SU-DHL-6 (cell line): ENCODE measurements around the gene NID1.
"Not testable (repeated sequence)": the region's sequence is repeated elsewhere in the genome, so short reads cannot be mapped to it uniquely, and the experiment has no call there.

ENCODE experiments used
- H2AFZ ChIP-seq: fragments of 200-600 bp; sonication (generic); 2 replicates; pipeline ENCODE4 v1.6.1; 2014; ENCODE audit warnings: low read depth, mild to moderate bottlenecking, moderate library complexity, mixed read lengths, antibody characterized with exemption, low read length; ENCODE audit not compliant: severe bottlenecking
- H3F3A ChIP-seq: fragments of 200-600 bp; shearing (Covaris generic); 2 replicates; pipeline ENCODE4 v1.6.0; 2016; ENCODE audit warnings: antibody characterized with exemption, mild to moderate bottlenecking; ENCODE audit not compliant: insufficient read depth
- H3K27ac ChIP-seq: fragments of 200-600 bp; sonication (generic); 2 replicates; pipeline ENCODE4 v1.5.1; 2016; ENCODE audit warnings: low read depth, mild to moderate bottlenecking, low read length, moderate library complexity, mixed read lengths
- H3K27me3 ChIP-seq: fragments of 200-600 bp; sonication (generic), shearing (Covaris generic); 2 replicates; pipeline ENCODE4 v1.6.0; 2014; ENCODE audit warnings: mild to moderate bottlenecking, low read length
- H3K36me3 ChIP-seq: fragments of 200-600 bp; sonication (generic); 2 replicates; pipeline ENCODE4 v1.6.1; 2014; ENCODE audit warnings: mild to moderate bottlenecking, low read length, mixed read lengths
- H3K4me2 ChIP-seq: fragments of 300-600, 200-600 bp; shearing (Covaris generic), sonication (generic); 2 replicates; pipeline ENCODE4 v1.6.0; 2014; ENCODE audit warnings: low read length, low read depth, mild to moderate bottlenecking; ENCODE audit not compliant: poor library complexity, severe bottlenecking
- H3K4me3 ChIP-seq: fragments of 200-600 bp; sonication (generic); 2 replicates; pipeline ENCODE4 v1.5.1; 2014; ENCODE audit warnings: antibody characterized with exemption, low read length, mild to moderate bottlenecking, mixed read lengths; ENCODE audit not compliant: insufficient read depth, poor library complexity, severe bottlenecking
- H3K79me2 ChIP-seq: fragments of 200-600 bp; sonication (generic); 2 replicates; pipeline ENCODE4 v1.6.1; 2014; ENCODE audit warnings: mild to moderate bottlenecking, low read length, moderate library complexity; ENCODE audit not compliant: insufficient read depth
- H3K9ac ChIP-seq: fragments of 200-600 bp; sonication (generic); 2 replicates; pipeline ENCODE4 v1.7.0; 2014; ENCODE audit warnings: mild to moderate bottlenecking, low read length
- H3K9me2 ChIP-seq: fragments of 200-600 bp; sonication (generic); replicated peaks from 2 replicates; pipeline ENCODE4 v1.6.1; 2014; ENCODE audit warnings: low read length; ENCODE audit not compliant: insufficient read depth
- H3K9me3 ChIP-seq: fragments of 200-600 bp; sonication (generic); 2 replicates; pipeline ENCODE4 v1.6.1; 2014; ENCODE audit warnings: low read length, mixed read lengths; ENCODE audit not compliant: insufficient read depth
- H4K20me1 ChIP-seq: fragments of 200-600 bp; sonication (generic); 2 replicates; pipeline ENCODE4 v1.6.1; 2014; ENCODE audit warnings: low read depth, mild to moderate bottlenecking, antibody characterized with exemption, low read length, moderate library complexity, mixed read lengths
- EZH2phosphoT487 ChIP-seq: fragments of 200-600 bp; sonication (generic), shearing (Covaris generic); conservative IDR thresholded peaks from 2 replicates; pipeline ENCODE4 v1.6.1; 2018; ENCODE audit warnings: mild to moderate bottlenecking, antibody characterized with exemption, low read length, moderate library complexity, mixed read lengths
- TF ChIP-seq, protein P1 (sequence below): fragments of 200-600 bp; sonication (generic); IDR thresholded peaks from one replicate; pipeline ENCODE4 v1.5.1; 2017; ENCODE audit warnings: antibody characterized with exemption, mild to moderate bottlenecking, low read length, moderate library complexity; ENCODE audit not compliant: insufficient read depth, poor library complexity, severe bottlenecking

Gene NID1

DNA sequence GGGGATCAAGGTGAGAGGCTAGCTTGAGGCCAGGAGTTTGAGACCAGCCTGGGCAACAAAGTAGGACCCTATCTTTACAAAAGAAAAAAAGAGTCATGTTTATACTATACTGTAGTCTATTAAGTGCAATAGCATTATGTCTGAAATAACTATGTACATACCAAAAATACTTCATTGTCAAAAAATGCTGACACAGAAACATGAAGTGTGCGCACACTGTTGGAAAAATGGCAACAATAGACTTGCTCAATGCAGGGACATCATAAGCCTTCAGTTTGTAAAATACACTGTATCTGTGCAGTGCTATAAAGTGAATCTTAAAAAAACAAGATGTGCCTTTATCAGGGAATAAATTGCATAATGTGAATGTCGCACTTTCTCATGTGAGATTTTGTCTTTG, 14.1 kb upstream of the NID1 start:
- no peaks in the 10 kb centered on the region for H3K9me3 ChIP-seq
- H3K79me2 ChIP-seq, result no peaks in the 10 kb centered on the region
- H3K9me2 ChIP-seq, result no peaks in the 10 kb centered on the region
- no peaks in the 10 kb centered on the region for H3K27me3 ChIP-seq
- H3K9ac ChIP-seq, result no peak overlapping the region
- H2AFZ ChIP-seq, result no peak overlapping the region
- no peaks in the 10 kb centered on the region for H3F3A ChIP-seq
- no peak overlapping the region for H3K27ac ChIP-seq
- H3K36me3 ChIP-seq, result no peaks in the 10 kb centered on the region
- TF ChIP-seq, protein P1, sequence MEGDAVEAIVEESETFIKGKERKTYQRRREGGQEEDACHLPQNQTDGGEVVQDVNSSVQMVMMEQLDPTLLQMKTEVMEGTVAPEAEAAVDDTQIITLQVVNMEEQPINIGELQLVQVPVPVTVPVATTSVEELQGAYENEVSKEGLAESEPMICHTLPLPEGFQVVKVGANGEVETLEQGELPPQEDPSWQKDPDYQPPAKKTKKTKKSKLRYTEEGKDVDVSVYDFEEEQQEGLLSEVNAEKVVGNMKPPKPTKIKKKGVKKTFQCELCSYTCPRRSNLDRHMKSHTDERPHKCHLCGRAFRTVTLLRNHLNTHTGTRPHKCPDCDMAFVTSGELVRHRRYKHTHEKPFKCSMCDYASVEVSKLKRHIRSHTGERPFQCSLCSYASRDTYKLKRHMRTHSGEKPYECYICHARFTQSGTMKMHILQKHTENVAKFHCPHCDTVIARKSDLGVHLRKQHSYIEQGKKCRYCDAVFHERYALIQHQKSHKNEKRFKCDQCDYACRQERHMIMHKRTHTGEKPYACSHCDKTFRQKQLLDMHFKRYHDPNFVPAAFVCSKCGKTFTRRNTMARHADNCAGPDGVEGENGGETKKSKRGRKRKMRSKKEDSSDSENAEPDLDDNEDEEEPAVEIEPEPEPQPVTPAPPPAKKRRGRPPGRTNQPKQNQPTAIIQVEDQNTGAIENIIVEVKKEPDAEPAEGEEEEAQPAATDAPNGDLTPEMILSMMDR, result no peak
- no peak for TF ChIP-seq EZH2phosphoT487
- no peak overlapping the region for H3K4me3 ChIP-seq
- H3K4me2 ChIP-seq, result no peak overlapping the region
- H4K20me1 ChIP-seq, result no peaks in the 10 kb centered on the region

DNA sequence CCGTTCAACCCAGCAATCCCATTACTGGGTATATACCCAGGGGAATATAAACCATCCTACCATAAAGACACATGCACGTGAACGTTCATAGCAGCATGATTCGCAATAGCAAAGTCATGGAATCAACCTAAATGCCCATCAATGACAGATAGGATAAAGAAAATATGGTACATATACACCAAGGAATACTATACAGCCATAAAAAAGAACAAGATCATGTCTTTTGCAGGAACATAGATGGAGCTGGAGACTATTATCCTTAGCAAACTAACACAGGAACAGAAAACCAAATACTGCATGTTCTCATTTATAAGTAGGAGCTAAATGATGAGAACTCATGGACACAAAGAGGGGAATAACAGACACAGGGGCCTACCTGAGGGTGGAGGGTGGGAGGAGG, 13.2 kb upstream of the NID1 start:
- not testable (repeated sequence) for H2AFZ ChIP-seq, H3K36me3 ChIP-seq, H3K9me2 ChIP-seq, H3F3A ChIP-seq, H3K27me3 ChIP-seq, H3K9me3 ChIP-seq, H3K4me3 ChIP-seq, H4K20me1 ChIP-seq, H3K9ac ChIP-seq, H3K79me2 ChIP-seq, H3K27ac ChIP-seq, H3K4me2 ChIP-seq

DNA sequence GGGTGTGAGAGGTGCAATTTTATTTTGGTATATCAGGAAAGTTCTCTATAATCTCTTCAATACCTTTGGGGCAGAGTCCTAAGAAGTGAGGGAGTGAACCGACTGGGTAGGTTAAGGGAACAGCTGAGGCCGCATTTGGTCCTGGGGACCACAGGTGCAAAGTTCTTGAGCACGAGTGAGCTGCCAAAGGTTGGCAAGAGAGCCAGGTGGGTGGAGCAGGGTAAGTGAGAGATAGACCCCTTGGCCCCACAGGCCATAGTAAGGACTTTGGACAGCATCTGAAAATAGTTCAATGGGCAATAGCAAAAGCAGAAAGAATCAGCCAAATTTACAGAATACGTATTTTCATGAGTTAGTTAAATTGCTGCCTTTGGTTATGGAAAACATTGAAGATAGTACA, 11.0 kb upstream of the NID1 start:
- H3K9me3 ChIP-seq, result no peaks in the 10 kb centered on the region
- no peaks in the 10 kb centered on the region for H3K36me3 ChIP-seq
- no peaks in the 10 kb centered on the region for H3K27me3 ChIP-seq
- no peak overlapping the region for H3K4me3 ChIP-seq
- no peak overlapping the region for H3K27ac ChIP-seq
- no peaks in the 10 kb centered on the region for H4K20me1 ChIP-seq
- no peak overlapping the region for H3K4me2 ChIP-seq
- H3K9ac ChIP-seq, result no peak overlapping the region
- H2AFZ ChIP-seq, result no peak overlapping the region
- no peaks in the 10 kb centered on the region for H3F3A ChIP-seq
- TF ChIP-seq EZH2phosphoT487, result no peak
- TF ChIP-seq, protein P1, result no peak
- no peaks in the 10 kb centered on the region for H3K9me2 ChIP-seq
- H3K79me2 ChIP-seq, result no peaks in the 10 kb centered on the region

DNA sequence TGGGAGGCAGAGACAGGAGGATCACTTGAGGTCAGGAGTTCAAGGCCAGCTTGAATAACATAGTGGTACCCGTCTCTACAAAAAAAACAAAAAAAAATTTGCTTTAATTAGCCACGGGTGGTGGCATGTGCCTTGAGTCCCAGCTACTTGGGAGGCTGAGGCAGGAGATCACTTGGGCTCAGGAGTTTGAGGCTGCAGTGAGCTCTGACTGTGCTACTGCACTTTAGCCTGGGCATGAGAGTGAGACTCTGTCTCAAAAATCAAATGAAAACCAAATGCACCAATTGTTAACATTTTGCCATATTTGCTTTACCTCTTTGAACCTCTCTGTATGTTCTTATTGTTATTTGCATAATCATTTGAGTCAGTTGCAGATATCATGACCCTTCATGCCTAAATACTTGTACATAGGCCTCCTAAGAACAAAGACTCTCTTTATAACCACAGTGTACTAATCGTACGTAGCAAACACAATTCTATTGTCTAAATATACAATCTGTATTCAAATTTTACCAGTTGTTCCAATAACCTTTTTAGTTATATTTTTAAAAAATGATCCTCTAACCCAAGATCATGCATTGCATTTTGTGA, 8.5 kb upstream of the NID1 start:
- H3K9me2 ChIP-seq, result no peaks in the 10 kb centered on the region
- no peaks in the 10 kb centered on the region for H3K9me3 ChIP-seq
- no peak overlapping the region for H2AFZ ChIP-seq
- no peak overlapping the region for H3K9ac ChIP-seq
- TF ChIP-seq, protein P1, result no peak
- TF ChIP-seq EZH2phosphoT487, result no peak
- no peaks in the 10 kb centered on the region for H3K79me2 ChIP-seq
- no peaks in the 10 kb centered on the region for H3F3A ChIP-seq
- no peak overlapping the region for H3K27ac ChIP-seq
- no peaks in the 10 kb centered on the region for H3K27me3 ChIP-seq
- H3K4me3 ChIP-seq, result no peak overlapping the region
- no peak overlapping the region for H3K4me2 ChIP-seq
- no peaks in the 10 kb centered on the region for H3K36me3 ChIP-seq
- no peaks in the 10 kb centered on the region for H4K20me1 ChIP-seq
